ENCODE data around the gene KCNK13.

GRCh38 chr14:90107789-90108188 lies 46.0 kb downstream of the KCNK13 start:
- no peak for TF ChIP-seq EZH2 (IDR thresholded peaks at IDR 0.05; ENCODE audit: insufficient read depth, poor library complexity, severe bottlenecking)
- TF ChIP-seq EZH2phosphoT487 (IDR thresholded peaks at IDR 0.05; ENCODE audit: insufficient read depth, low read depth) = no peak
